Prostate gland (tissue), 2 donors: ENCODE measurements around the gene SAFB2. TPM values are rescaled to one million over a fixed set of nuclear protein-coding genes. Genes with fewer than 3 reads are reported as not detected.

Experiments
- DNase-seq: peaks from one replicate; pipeline ENCODE4 v3.0.0-alpha.2; 2019; ENCODE audit warnings: low spot score
- H3K27ac ChIP-seq, 2 donors: fragments of 200-600 bp; sonication (generic); 2 replicates each; pipeline ENCODE4 v1.5.1; 2017 to 2019
- H3K27me3 ChIP-seq: fragments of 200-600 bp; sonication (generic); replicated peaks from 2 replicates; pipeline ENCODE4 v1.5.1; 2019; ENCODE audit not compliant: insufficient read depth
- H3K36me3 ChIP-seq, 2 donors: fragments of 200-600 bp; sonication (generic); 1 replicate in 1 of 2; 2 replicates in 1 of 2; pipeline versions ENCODE4 v1.5.1 to v1.8.1; 2017 to 2019
- H3K4me1 ChIP-seq: fragments of 200-600 bp; sonication (generic); replicated peaks from 2 replicates; pipeline ENCODE4 v1.5.1; 2019
- H3K4me3 ChIP-seq, 2 donors: fragments of 200-600 bp; sonication (generic); 2 replicates each; pipeline ENCODE4 v1.5.1; 2017 to 2019
- H3K9me3 ChIP-seq: fragments of 200-600 bp; sonication (generic); 2 replicates; pipeline ENCODE4 v1.5.1; 2017
- POLR2A ChIP-seq: fragments of 450-650 bp; IDR thresholded peaks from one replicate; pipeline ENCODE4 v1.6.1; 2016; ENCODE audit warnings: antibody characterized with exemption, mild to moderate bottlenecking
- POLR2AphosphoS5 ChIP-seq: sonication (generic); formaldehyde crosslinking; IDR thresholded peaks from one replicate; pipeline ENCODE4 v1.6.1; 2017; ENCODE audit warnings: antibody characterized with exemption
- WGBS: methylation state at CpG from one replicate; pipeline ENCODE4 v1.1.5; 2018; 5-methylcytosine and 5-hydroxymethylcytosine counted together
- intact Hi-C: fragments of 100-400 bp; cut with DNase I; formaldehyde crosslinking; loops from one replicate; pipeline ENCODE4 v1.14.2; 2022
- total RNA-seq, 2 donors: library from RNA; depleted of rRNA; stranded (reverse); fragments of >200 nt; gene quantifications; one replicate each; pipeline ENCODE4 v1.1.0, GENCODE V29; 2016
- TF ChIP-seq, protein P1 (sequence below), 4 experiments: fragments of 200-600 bp in 2 of 4; fragments of 450-650 bp in 2 of 4; sonication (generic) in 2 of 4; IDR thresholded peaks; 1 replicate in 3 of 4; 2 replicates in 1 of 4; pipeline ENCODE4 v1.5.1; 2016 to 2019; ENCODE audit warnings: antibody characterized with exemption in 4 of 4, mild to moderate bottlenecking in 2 of 4, moderate library complexity in 2 of 4

The SAFB2 gene
- total RNA-seq, 2 donors from 2014 or later: 37.8 to 118 TPM

DNA sequence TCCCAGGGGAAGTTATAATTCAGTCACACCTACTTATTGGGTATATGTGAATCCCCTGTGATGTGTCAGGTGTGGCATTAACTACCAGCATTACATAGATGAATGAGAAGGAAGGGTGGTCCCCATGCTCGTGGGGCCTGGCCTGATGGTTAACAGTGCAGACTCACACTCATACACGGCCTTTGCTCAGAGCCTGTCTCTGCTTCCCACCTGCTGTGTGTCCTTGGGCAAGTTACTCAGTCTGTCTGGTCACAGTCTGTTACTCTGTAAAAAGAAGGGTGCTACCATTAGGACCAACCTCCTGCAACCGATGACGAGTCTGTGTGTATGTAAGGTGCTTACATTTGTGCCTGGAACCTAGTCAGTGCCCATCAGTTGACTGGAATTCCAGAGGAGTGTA lies 24.1 kb upstream of the SAFB2 start:
- no peak overlapping the region for H3K4me3 ChIP-seq
- TF ChIP-seq, protein P1, sequence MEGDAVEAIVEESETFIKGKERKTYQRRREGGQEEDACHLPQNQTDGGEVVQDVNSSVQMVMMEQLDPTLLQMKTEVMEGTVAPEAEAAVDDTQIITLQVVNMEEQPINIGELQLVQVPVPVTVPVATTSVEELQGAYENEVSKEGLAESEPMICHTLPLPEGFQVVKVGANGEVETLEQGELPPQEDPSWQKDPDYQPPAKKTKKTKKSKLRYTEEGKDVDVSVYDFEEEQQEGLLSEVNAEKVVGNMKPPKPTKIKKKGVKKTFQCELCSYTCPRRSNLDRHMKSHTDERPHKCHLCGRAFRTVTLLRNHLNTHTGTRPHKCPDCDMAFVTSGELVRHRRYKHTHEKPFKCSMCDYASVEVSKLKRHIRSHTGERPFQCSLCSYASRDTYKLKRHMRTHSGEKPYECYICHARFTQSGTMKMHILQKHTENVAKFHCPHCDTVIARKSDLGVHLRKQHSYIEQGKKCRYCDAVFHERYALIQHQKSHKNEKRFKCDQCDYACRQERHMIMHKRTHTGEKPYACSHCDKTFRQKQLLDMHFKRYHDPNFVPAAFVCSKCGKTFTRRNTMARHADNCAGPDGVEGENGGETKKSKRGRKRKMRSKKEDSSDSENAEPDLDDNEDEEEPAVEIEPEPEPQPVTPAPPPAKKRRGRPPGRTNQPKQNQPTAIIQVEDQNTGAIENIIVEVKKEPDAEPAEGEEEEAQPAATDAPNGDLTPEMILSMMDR (IDR thresholded peaks at IDR 0.05): no peak
- TF ChIP-seq POLR2A: no peak
- no peak for TF ChIP-seq POLR2AphosphoS5
- intact Hi-C loops: no loop called here
- peaks cover 4% of the 10 kb centered on the region for H3K4me1 ChIP-seq
- H3K36me3 ChIP-seq: peaks cover 14 to 15% of the 10 kb centered on the region in 2 donors
- WGBS: 87% methylated on average over 4 of the region's 4 CpGs
- no peak for DNase-seq
- H3K9me3 ChIP-seq: no peaks in the 10 kb centered on the region
- H3K27me3 ChIP-seq: no peaks in the 10 kb centered on the region
- H3K27ac ChIP-seq: no peak overlapping the region

DNA sequence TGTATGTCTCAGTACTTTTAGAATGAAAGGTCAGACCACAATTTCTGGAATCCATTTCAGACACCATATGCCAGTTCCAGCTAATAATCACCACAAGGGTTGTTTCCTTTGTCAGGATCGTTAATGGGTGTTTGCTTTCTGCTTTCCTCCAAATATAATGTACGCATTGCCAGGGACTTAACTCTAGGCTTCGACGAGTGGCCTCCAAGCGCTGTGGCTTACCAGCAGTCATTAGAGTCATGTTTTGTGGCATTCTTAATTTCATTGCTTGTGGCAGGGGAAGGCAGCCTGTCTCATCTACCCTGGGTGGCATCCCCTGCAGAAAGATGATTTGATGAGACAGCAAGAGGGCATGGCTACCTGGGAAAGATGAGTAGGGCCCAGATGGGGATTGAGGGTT lies 22.8 kb upstream of the SAFB2 start:
- Histone ChIP-seq H3K4me1 (peaks cover 4% of the 10 kb centered on the region), H3K27ac (no peak overlapping the region), H3K27me3 (no peaks in the 10 kb centered on the region), H3K4me3 (no peak overlapping the region), H3K36me3 (peaks cover 4 to 14% of the 10 kb centered on the region in 2 donors), H3K9me3 (no peaks in the 10 kb centered on the region)
- TF ChIP-seq, protein P1 (IDR thresholded peaks at IDR 0.05): no peak
- TF ChIP-seq POLR2A: no peak
- TF ChIP-seq POLR2AphosphoS5: no peak
- 61% methylated on average over 5 of the region's 5 CpGs for WGBS
- intact Hi-C loops: no loop called here
- DNase-seq: no peak

GRCh38 chr19:5644037-5644436 lies 21.5 kb upstream of the SAFB2 start:
- TF ChIP-seq, protein P1 (IDR thresholded peaks at IDR 0.05): no peak
- no peak for TF ChIP-seq POLR2AphosphoS5
- TF ChIP-seq POLR2A: no peak
- peaks cover 4 to 8% of the 10 kb centered on the region in 2 donors for H3K36me3 ChIP-seq
- no peak overlapping the region for H3K4me3 ChIP-seq
- no peak overlapping the region for H3K27ac ChIP-seq
- H3K9me3 ChIP-seq: no peaks in the 10 kb centered on the region
- WGBS: 67% methylated on average over 2 of the region's 2 CpGs
- DNase-seq: no peak
- intact Hi-C loops: no loop called here
- peaks cover 4% of the 10 kb centered on the region for H3K4me1 ChIP-seq
- no peaks in the 10 kb centered on the region for H3K27me3 ChIP-seq

GRCh38 chr19:5643060-5643459 lies 20.5 kb upstream of the SAFB2 start:
- 90% methylated on average over 4 of the region's 4 CpGs for WGBS
- intact Hi-C loops: no loop called here
- Histone ChIP-seq H3K27me3 (no peaks in the 10 kb centered on the region), H3K9me3 (no peaks in the 10 kb centered on the region), H3K4me3 (no peak overlapping the region), H3K36me3 (peaks cover 4 to 8% of the 10 kb centered on the region in 2 donors), H3K27ac (no peak overlapping the region), H3K4me1 (peaks cover 4% of the 10 kb centered on the region)
- TF ChIP-seq, protein P1 (IDR thresholded peaks at IDR 0.05): no peak
- TF ChIP-seq POLR2A: no peak
- TF ChIP-seq POLR2AphosphoS5: no peak
- DNase-seq: no peak

GRCh38 chr19:5642204-5642603 lies 19.6 kb upstream of the SAFB2 start:
- no peaks in the 10 kb centered on the region for H3K9me3 ChIP-seq
- 90% methylated on average over 2 of the region's 2 CpGs for WGBS
- intact Hi-C loops: no loop called here
- H3K27me3 ChIP-seq: no peaks in the 10 kb centered on the region
- peaks cover 4% of the 10 kb centered on the region for H3K4me1 ChIP-seq
- H3K36me3 ChIP-seq: peaks cover 4 to 8% of the 10 kb centered on the region in 2 donors
- H3K27ac ChIP-seq: no peak overlapping the region
- TF ChIP-seq POLR2AphosphoS5 (no peak), POLR2A (no peak)
- TF ChIP-seq, protein P1 (IDR thresholded peaks at IDR 0.05): no peak
- DNase-seq: no peak
- no peak overlapping the region for H3K4me3 ChIP-seq
